Measurements from ENCODE around the gene RASAL1. TPM values are rescaled to one million over a fixed set of nuclear protein-coding genes. Genes with fewer than 3 reads are reported as not detected.
"Not testable (repeated sequence)": the region's sequence is repeated elsewhere in the genome, so short reads cannot be mapped to it uniquely, and the experiment has no call there.

RASAL1 gene
- total RNA-seq, 1 donor from 2014 or later = 0.41 TPM

DNA sequence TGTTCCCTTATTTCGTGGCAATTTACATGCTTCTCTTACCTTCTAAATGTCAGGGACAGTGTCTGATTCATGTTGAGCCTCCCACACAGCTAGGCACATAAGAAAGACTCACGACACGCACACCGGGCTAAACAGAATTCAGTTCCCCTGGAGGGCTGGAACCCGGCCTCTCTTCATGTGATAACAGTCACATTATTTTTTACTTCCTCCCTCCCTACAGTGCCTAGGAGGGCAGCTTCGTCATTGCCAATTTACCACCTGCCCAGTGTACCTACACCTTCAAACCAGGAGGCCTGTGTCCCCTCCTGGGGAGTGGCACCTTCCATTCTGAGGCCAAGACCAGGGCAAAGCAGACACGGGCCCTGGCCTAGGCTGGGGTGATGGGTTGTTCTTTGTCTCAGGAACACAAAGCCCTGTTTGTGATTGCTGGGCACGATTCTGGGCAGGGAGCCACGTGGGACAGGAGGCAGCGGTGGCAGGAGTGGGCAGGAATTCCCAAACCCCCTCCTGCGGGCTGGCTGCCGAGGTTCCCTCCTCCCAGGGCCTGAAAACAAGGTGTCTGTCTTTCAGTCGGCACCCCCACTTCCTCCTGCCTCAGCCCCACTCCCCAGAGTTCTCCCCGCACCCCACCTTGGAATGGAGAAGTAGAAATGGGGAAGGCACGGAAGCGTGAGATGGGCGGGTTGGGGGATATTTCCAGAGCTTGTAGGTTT is 6.8 kb upstream of the RASAL1 start:
- peak; percentile 71 for DNase-seq
- H3K36me3 ChIP-seq = no peaks in the 10 kb centered on the region
- intact Hi-C loops (cut with DNase I) = no loop called here
- peak overlapping the region; percentile 67 for H3K27ac ChIP-seq
- peaks cover 4% of the 10 kb centered on the region for H3K27me3 ChIP-seq (ENCODE audit: low read depth)
- H3K4me3 ChIP-seq = no peak overlapping the region
- ATAC-seq = peak; percentile 71 to 73
- peaks cover 6% of the 10 kb centered on the region for H3K4me1 ChIP-seq
- no peaks in the 10 kb centered on the region for H3K9me3 ChIP-seq
- TF ChIP-seq, protein P1, sequence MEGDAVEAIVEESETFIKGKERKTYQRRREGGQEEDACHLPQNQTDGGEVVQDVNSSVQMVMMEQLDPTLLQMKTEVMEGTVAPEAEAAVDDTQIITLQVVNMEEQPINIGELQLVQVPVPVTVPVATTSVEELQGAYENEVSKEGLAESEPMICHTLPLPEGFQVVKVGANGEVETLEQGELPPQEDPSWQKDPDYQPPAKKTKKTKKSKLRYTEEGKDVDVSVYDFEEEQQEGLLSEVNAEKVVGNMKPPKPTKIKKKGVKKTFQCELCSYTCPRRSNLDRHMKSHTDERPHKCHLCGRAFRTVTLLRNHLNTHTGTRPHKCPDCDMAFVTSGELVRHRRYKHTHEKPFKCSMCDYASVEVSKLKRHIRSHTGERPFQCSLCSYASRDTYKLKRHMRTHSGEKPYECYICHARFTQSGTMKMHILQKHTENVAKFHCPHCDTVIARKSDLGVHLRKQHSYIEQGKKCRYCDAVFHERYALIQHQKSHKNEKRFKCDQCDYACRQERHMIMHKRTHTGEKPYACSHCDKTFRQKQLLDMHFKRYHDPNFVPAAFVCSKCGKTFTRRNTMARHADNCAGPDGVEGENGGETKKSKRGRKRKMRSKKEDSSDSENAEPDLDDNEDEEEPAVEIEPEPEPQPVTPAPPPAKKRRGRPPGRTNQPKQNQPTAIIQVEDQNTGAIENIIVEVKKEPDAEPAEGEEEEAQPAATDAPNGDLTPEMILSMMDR (IDR thresholded peaks at IDR 0.05) = no peak

DNA sequence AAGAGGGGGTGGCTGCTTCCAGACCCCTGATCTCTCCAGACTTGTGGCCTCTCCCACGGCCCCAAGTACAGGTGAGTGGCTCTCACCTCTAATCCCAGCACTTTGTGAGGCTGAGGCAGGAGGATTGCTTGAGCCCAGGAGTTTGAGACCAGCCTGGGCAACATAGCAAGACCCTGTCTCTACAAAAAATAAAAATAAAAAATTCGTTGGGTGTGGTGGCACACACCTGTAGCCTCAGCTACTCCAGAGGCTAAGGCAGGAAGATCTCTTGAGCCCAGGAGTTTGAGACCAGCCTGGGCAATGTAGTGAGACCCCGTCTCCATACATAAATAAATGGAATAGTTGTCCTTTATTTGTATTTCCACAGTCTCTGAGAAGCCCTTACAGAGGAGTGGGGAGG is 6.2 kb upstream of the RASAL1 start:
- H3K27me3 ChIP-seq (ENCODE audit: low read depth); H3K4me3 ChIP-seq; intact Hi-C loops (cut with DNase I); ATAC-seq; H3K9me3 ChIP-seq; H3K4me1 ChIP-seq; H3K36me3 ChIP-seq: not testable (repeated sequence)
- DNase-seq = peak; percentile 22
- peak overlapping the region; percentile 67 for H3K27ac ChIP-seq

GRCh38 chr12:113140706-113141105 is 5.1 kb upstream of the RASAL1 start:
- intact Hi-C loops (cut with DNase I) = no loop called here
- no peaks in the 10 kb centered on the region for H3K9me3 ChIP-seq
- no peak overlapping the region for H3K4me3 ChIP-seq
- TF ChIP-seq, protein P1 (IDR thresholded peaks at IDR 0.05) = no peak
- DNase-seq = peak; percentile 16
- ATAC-seq = no peak
- no peak overlapping the region for H3K27ac ChIP-seq
- peaks cover 17% of the 10 kb centered on the region for H3K27me3 ChIP-seq (ENCODE audit: low read depth)
- H3K36me3 ChIP-seq = no peaks in the 10 kb centered on the region
- peaks cover 13% of the 10 kb centered on the region for H3K4me1 ChIP-seq

- DNase-seq (peak; percentile 24), ATAC-seq (no peak)
- Histone ChIP-seq H3K27me3 (ENCODE audit: low read depth) (peaks cover 30% of the 10 kb centered on the region), H3K4me3 (no peak overlapping the region), H3K9me3 (no peaks in the 10 kb centered on the region), H3K27ac (no peak overlapping the region), H3K36me3 (no peaks in the 10 kb centered on the region), H3K4me1 (peaks cover 13% of the 10 kb centered on the region)
- TF ChIP-seq, protein P1 (IDR thresholded peaks at IDR 0.05) = no peak
- intact Hi-C loops (cut with DNase I) = no loop called here
Measured at GRCh38 chr12:113138826-113139225, 3.3 kb upstream of the RASAL1 start.

DNA sequence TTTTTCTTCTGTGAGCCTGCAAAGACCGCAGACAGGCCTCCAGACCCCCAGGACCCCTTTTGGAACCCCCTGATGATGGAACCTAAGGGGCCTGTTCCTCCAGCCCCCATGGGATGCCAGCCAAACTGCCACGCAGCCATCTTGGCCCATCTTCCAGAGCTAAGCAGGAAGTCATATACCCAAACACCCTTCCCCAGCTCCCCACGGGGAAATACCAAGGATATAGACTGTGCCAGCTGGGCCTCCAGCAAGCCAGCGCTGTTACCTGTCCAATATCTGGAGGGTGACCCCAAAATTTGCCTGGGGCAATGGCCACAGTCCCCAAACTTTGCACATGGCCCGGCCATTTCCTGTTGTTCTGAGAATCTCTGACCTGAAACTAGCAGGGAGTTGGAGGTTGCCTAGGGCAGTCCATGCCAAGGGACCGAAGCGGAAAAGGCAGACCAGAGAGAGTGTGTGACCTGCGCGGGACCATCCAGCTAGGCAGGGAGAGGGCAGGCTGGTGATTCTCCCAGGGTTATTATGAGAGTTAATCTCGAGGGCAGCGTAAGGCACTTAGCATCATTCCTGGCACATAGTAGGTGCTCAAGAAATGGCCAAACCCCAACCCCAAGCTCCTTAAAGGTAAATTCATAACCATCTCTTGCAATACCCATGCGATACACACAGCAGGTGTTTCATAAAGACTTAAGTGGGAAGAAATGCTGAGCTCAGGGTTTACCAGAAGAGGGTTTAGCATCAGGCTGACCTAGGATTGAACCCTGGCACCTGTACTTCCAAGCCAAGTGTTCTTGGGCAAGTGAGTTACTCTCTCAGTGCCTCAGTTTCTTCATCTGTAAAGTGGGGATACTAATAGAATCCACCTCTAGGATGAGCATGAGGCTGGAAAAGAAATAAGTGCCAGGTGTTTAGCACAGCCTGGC is 2.6 kb upstream of the RASAL1 start:
- no peak overlapping the region for H3K27ac ChIP-seq
- H3K4me1 ChIP-seq = peaks cover 8% of the 10 kb centered on the region
- H3K9me3 ChIP-seq = no peaks in the 10 kb centered on the region
- H3K27me3 ChIP-seq (ENCODE audit: low read depth) = peaks cover 35% of the 10 kb centered on the region
- no peak overlapping the region for H3K4me3 ChIP-seq
- H3K36me3 ChIP-seq = no peaks in the 10 kb centered on the region
- intact Hi-C loops (cut with DNase I) = no loop called here
- ATAC-seq (no peak), DNase-seq (peak; percentile 19)
- TF ChIP-seq, protein P1 (IDR thresholded peaks at IDR 0.05) = no peak
